Measurements from ENCODE around the gene CCDC185.

CCDC185 gene

DNA sequence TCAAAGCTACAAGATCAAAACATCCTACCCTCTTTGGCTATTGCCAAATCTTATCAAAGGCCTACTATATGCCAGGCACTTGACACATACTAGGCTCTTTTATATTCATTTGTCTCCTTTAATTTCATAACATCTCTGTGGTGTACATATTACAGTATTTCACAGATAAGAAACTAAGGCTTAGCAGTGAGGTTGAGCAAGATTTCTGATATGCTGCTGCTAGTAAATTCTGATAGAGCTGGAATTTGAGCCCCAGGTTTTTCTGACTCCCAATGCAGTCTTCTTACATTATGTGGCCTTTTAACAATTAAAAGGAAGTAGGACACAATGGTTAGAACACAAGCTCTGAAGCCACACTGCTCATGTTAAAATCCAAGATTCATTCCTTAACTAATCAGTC, 16.8 kb downstream of the CCDC185 start:
- Histone ChIP-seq H3K36me3 (ENCODE audit: insufficient read depth, low read length) (no peaks in the 10 kb centered on the region), H3K9ac (ENCODE audit: low read depth, low read length) (no peak overlapping the region), H3K4me1 (ENCODE audit: insufficient read depth, low read length) (no peaks in the 10 kb centered on the region), H3K9me3 (ENCODE audit: control insufficient read depth, insufficient read depth, low read length) (no peaks in the 10 kb centered on the region; the same call in 1 of the 2 replicates)

DNA sequence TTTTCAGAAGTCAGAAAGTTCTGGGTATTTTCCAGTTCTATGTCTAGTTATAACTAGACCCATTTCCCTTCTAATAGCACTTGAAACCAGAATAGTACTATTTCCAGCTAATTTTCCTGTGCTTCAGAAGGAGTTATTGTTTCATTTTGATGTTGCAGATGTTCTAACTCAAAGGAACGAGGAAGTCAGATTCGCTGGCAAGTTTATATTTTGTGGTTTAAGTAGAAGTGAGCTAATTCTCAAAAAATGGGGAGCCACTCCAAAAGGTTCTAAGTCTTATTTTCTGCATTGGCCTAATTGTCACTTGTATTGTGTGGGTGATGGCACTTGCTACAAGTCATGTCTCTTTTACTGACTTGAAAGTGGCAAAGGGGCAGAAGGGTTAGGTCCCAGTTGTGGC, 18.1 kb downstream of the CCDC185 start:
- Histone ChIP-seq H3K9ac (ENCODE audit: low read depth, low read length) (no peak overlapping the region), H3K4me1 (ENCODE audit: insufficient read depth, low read length) (no peaks in the 10 kb centered on the region), H3K9me3 (ENCODE audit: control insufficient read depth, insufficient read depth, low read length) (no peaks in the 10 kb centered on the region; the same call in 1 of the 2 replicates), H3K36me3 (ENCODE audit: insufficient read depth, low read length) (no peaks in the 10 kb centered on the region)

DNA sequence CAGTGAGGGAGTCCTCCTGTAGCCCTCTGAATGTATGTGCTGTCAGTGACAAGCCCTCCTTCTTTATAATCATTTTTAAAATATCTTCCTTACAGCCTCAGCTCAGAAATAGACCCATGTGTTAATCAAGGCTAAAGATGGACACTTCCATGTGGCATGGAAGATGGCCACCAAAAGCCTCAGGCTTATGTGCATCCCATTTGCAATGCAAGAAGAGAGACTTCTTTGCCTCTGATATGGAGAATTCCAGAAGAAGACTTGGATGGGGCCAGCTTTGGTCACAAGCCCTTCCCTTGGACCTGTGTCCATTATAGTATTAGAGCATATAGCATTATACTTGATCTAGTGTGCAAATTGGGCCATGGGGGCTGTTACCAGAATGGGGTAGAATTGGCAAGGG, 18.5 kb downstream of the CCDC185 start:
- Histone ChIP-seq H3K36me3 (ENCODE audit: insufficient read depth, low read length) (no peaks in the 10 kb centered on the region), H3K9ac (ENCODE audit: low read depth, low read length) (no peak overlapping the region), H3K9me3 (ENCODE audit: control insufficient read depth, insufficient read depth, low read length) (no peaks in the 10 kb centered on the region; the same call in 1 of the 2 replicates), H3K4me1 (ENCODE audit: insufficient read depth, low read length) (no peaks in the 10 kb centered on the region)

DNA sequence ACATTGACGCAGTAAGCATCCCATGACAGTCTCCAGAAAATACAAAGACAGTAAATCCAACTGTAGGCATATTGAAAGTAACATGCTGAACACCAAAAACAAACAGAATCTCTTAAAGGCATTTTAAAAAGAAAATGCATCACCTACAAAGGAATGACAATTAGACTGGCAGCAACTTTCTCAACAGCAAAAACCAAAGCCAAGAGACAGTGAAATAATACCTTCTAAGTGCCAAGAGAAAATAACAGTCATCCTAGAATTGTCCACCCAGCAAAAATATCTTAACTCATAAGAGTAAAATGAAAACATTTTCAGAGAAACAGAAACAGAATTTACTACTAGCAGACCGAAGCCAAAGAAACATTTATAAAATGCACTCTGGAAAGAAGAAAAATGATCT, 20.0 kb downstream of the CCDC185 start:
- H3K9me3 ChIP-seq (ENCODE audit: control insufficient read depth, insufficient read depth, low read length) = no peaks in the 10 kb centered on the region; the same call in 1 of the 2 replicates
- no peaks in the 10 kb centered on the region for H3K36me3 ChIP-seq (ENCODE audit: insufficient read depth, low read length)
- H3K9ac ChIP-seq (ENCODE audit: low read depth, low read length) = no peak overlapping the region
- H3K4me1 ChIP-seq (ENCODE audit: insufficient read depth, low read length) = no peaks in the 10 kb centered on the region

DNA sequence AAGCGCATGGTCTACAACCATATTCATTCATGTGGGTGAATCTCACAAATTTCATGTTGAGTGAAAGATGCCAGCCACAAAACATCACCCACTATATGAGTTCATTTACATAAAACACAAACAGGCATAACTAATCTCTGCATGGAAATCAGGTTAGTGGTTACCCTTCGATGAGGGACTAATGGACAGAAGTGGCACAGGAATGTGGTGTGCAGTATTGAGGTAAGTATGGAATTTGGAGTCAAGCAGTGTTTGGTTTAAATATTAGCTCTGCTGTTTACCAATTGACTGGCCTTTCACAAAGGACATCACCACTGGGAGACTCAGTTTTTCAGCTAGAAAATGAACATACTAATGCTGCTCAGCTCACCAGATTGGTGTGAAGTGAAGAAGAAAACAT, 24.2 kb downstream of the CCDC185 start:
- H3K36me3 ChIP-seq (ENCODE audit: insufficient read depth, low read length) = no peaks in the 10 kb centered on the region
- no peaks in the 10 kb centered on the region for H3K4me1 ChIP-seq (ENCODE audit: insufficient read depth, low read length)
- no peak overlapping the region for H3K9ac ChIP-seq (ENCODE audit: low read depth, low read length)
- no peaks in the 10 kb centered on the region; the same call in 1 of the 2 replicates for H3K9me3 ChIP-seq (ENCODE audit: control insufficient read depth, insufficient read depth, low read length)

DNA sequence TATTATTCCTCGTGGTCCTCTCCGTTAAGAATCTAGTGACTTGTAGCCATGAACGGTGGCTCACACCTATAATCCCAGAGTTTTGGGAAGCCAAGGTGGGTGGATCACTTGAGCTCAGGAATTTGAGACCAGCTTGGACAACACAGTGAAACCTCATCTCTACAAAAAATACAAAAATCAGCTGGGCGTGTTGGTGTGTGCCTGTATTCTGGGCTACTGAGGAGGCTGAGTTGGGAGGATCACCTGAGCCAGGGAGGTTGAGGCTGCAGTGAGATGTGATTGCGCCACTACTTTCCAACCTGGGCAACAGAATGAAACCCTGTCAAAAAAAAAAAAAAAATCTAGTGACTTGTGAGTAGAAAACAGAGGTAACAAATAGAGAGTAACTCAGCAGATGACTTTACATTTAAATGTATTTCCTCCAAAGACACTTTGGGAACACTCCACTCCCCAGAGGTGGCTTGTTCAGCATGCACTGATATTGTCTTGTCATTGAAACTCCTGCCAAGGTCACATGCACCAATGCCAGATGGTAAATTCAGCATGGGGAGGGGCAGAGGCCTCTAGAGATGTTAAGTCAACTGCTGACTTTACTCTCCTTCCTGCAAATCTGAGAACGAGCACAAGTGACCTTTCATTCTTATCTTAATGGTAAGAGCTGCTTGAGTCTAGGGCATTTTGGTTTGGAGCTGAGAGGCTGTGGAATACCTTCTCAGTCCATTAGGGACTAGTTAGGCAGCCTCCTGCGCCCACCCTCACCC, 24.9 kb downstream of the CCDC185 start:
- Histone ChIP-seq H3K4me1 (ENCODE audit: insufficient read depth, low read length) (no peaks in the 10 kb centered on the region), H3K9me3 (ENCODE audit: control insufficient read depth, insufficient read depth, low read length) (no peaks in the 10 kb centered on the region; the same call in 1 of the 2 replicates), H3K36me3 (ENCODE audit: insufficient read depth, low read length) (no peaks in the 10 kb centered on the region), H3K9ac (ENCODE audit: low read depth, low read length) (no peak overlapping the region)

DNA sequence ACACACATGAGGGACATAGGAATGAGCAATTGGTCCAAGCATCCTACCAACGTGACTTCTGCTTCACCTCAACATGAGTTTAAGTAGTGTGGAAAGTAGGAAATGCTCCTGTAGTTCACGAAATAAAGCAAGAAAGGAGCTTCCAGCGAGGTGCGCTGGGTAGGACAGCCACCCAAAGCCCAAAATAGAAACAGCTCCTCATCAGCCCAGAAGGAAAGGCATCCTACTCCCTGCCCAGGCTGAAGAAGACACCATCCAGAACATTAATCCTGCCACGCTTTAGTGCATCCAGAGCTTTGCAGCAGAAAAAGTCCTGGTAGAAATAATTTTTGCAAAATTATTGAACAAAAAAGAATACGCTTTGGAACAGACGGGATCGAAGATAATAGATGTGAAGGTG, 25.9 kb downstream of the CCDC185 start:
- H3K36me3 ChIP-seq (ENCODE audit: insufficient read depth, low read length) = no peaks in the 10 kb centered on the region
- no peak overlapping the region for H3K9ac ChIP-seq (ENCODE audit: low read depth, low read length)
- H3K9me3 ChIP-seq (ENCODE audit: control insufficient read depth, insufficient read depth, low read length) = no peaks in the 10 kb centered on the region
- H3K4me1 ChIP-seq (ENCODE audit: insufficient read depth, low read length) = no peaks in the 10 kb centered on the region

DNA sequence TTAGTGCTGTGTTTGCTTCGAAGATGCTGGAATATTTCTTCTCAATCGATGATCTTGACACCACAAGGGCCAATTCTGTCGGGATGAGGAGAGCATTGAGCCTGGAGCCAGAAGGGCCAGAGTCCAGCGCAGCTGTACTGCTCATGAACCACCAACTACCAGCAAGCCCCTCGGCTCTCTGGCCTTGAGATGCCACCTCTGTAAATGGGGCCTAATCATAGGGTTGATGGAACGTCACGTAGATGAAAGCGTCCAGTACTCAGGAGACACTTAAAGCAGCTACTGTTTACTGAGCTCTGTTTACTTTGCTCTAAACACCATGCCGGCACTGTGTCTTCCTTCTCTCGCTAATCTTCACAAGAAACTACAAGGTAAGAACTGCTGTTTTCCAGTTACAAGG, 26.3 kb downstream of the CCDC185 start:
- H3K36me3 ChIP-seq (ENCODE audit: insufficient read depth, low read length) = no peaks in the 10 kb centered on the region
- H3K9ac ChIP-seq (ENCODE audit: low read depth, low read length) = no peak overlapping the region
- no peaks in the 10 kb centered on the region for H3K9me3 ChIP-seq (ENCODE audit: control insufficient read depth, insufficient read depth, low read length)
- H3K4me1 ChIP-seq (ENCODE audit: insufficient read depth, low read length) = no peaks in the 10 kb centered on the region

DNA sequence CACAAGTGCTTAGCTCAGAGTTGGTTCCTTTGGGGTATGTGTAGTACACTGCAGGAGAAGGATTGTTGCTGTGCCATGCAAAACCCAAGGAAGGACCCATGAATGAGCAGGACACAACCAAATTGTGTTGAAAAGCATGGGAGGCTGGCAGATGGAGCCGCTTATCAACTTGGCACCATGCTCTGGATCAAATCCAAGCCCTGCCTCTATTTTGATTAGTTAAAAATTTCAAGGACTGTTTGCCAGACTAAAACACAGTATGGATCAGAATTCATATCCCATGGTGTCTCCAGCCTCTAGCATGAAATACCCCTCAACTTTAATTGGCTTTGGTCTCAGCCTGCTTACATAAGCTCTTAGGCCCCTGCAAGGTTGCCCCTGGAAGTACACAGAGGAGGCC, 27.8 kb downstream of the CCDC185 start:
- H3K9me3 ChIP-seq (ENCODE audit: control insufficient read depth, insufficient read depth, low read length) = no peaks in the 10 kb centered on the region
- no peaks in the 10 kb centered on the region for H3K36me3 ChIP-seq (ENCODE audit: insufficient read depth, low read length)
- H3K9ac ChIP-seq (ENCODE audit: low read depth, low read length) = no peak overlapping the region
- no peaks in the 10 kb centered on the region for H3K4me1 ChIP-seq (ENCODE audit: insufficient read depth, low read length)

DNA sequence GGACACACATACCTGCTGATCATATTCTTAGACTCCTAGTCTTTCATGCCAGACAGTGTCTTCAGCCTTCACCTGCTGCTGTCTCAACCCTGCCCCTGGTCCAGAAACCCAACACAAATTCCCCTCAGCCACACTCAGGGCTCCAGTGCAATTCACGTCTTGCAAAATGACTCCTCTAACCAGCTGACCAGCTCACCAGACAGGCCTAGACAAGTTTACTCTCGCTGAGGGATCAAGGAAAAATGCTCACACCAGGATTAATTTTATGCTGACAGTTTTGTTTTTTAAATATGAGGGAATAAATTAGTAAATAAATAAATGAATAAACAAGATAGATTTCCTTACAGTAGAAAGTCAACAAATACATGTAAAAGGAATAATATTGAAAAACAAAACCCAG, 28.5 kb downstream of the CCDC185 start:
- no peak overlapping the region for H3K9ac ChIP-seq (ENCODE audit: low read depth, low read length)
- H3K4me1 ChIP-seq (ENCODE audit: insufficient read depth, low read length) = no peaks in the 10 kb centered on the region
- no peaks in the 10 kb centered on the region for H3K36me3 ChIP-seq (ENCODE audit: insufficient read depth, low read length)
- no peaks in the 10 kb centered on the region for H3K9me3 ChIP-seq (ENCODE audit: control insufficient read depth, insufficient read depth, low read length)

DNA sequence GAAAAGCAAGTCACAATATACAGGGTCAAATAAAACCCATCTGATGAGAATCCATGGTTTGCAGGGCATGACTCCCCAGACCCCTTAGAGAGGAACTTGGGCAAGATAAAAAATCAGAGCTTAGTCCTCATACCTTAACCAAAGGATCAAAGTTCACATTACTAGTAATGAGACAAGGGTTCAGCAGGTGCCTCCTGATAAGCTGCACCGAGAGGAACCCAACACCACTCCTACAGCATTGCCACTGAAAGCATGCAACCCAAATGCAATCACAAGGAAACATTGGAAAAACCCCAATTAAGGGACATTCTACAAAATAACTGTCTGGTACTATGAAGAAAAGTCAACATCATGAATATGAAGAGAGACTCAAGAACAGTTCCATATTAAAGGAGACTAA, 29.7 kb downstream of the CCDC185 start:
- no peak overlapping the region for H3K9ac ChIP-seq (ENCODE audit: low read depth, low read length)
- H3K9me3 ChIP-seq (ENCODE audit: control insufficient read depth, insufficient read depth, low read length) = no peaks in the 10 kb centered on the region
- H3K4me1 ChIP-seq (ENCODE audit: insufficient read depth, low read length) = no peaks in the 10 kb centered on the region
- H3K36me3 ChIP-seq (ENCODE audit: insufficient read depth, low read length) = no peaks in the 10 kb centered on the region

DNA sequence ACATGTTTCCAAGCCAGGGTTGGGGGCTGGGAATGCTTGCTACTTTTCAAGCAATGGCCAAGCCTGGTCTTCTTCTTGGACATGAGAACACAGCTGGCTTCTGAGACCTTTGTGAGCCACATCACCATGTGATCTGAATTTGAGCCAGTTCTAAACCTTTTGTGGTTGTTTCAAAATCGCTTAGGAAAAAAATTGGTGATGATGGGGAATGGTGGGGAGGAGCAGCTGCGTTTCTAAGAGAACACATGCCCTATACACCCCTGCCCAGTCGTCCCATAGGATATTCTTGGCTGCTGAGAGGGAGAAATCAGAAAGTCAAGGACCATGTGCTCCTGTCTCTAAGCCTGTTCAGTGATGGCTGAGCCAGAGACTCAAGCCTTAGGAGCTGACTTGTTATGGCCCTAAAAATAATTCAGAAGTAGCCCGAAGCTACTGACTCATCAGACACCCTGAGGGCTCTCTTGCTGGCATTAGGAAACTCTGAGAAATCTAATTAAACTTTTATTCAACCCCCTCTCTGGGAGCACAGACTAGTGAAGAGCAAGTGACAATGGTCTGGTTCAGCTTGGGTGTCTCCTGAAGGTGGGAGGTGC, 30.5 kb downstream of the CCDC185 start:
- Histone ChIP-seq H3K36me3 (ENCODE audit: insufficient read depth, low read length) (no peaks in the 10 kb centered on the region), H3K9ac (ENCODE audit: low read depth, low read length) (no peak overlapping the region), H3K4me1 (ENCODE audit: insufficient read depth, low read length) (no peaks in the 10 kb centered on the region), H3K9me3 (ENCODE audit: control insufficient read depth, insufficient read depth, low read length) (no peaks in the 10 kb centered on the region)

DNA sequence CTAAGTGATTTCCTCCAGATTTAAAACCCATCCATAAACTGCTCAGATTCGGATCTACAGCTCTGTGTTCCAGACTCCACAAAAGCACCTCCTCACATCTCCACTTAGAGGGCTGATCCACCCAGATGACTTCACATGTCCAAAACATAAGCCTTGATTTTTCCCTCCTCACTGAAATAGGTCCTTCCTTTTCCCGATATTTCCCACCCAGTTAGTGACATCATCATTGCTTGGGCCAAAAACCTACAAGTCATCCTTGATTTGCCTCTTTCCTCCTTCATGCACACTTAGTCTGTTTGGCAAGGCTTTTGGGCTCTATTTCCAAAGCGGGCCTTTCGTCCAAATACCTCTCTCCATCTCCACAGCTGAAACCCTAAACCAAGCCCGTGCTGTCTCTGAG, 32.3 kb downstream of the CCDC185 start:
- no peaks in the 10 kb centered on the region for H3K36me3 ChIP-seq (ENCODE audit: insufficient read depth, low read length)
- no peak overlapping the region for H3K9ac ChIP-seq (ENCODE audit: low read depth, low read length)
- H3K9me3 ChIP-seq (ENCODE audit: control insufficient read depth, insufficient read depth, low read length) = no peaks in the 10 kb centered on the region
- no peaks in the 10 kb centered on the region for H3K4me1 ChIP-seq (ENCODE audit: insufficient read depth, low read length)

DNA sequence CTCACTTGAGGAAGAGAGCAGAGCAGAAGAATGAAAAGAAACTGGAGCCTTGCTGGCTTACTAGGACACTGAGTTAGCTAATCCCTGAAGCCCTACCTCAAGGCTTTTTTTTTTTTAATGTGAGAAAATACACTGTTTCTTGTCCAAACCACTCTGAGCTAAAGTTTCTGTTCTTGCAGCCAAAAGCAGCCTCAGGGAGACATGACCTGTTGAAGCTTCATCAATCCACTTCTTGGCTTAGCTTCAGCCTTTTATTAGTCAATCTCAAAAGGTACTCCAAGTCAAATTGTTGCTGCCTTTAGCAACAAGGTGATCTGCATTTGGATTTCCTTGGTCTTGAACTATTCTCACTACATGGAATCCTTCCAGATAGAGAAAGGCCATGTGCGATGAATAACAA, 33.7 kb downstream of the CCDC185 start:
- Histone ChIP-seq H3K36me3 (ENCODE audit: insufficient read depth, low read length) (no peaks in the 10 kb centered on the region), H3K4me1 (ENCODE audit: insufficient read depth, low read length) (no peaks in the 10 kb centered on the region), H3K9me3 (ENCODE audit: control insufficient read depth, insufficient read depth, low read length) (no peaks in the 10 kb centered on the region), H3K9ac (ENCODE audit: low read depth, low read length) (no peak overlapping the region)

DNA sequence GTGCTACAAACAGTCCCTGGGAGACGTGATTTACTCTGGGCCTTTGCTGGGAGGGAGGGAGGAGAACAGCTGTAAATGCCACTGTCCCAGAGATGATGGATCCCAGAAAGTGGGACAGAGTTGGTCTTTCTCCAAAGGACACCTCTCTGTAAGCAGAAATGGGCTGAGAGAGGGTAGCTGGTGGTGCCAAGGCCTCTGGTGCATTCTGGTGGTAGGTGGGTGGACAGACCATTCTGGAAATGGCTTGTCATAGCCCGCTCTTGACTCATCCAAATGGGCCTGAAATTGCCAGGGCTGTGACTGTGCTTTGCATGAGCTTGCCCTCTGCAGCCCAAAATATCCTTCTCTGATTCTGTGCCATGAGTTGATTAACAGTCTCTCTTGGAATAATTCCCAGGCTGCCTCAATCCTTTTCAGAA, 36.1 kb downstream of the CCDC185 start:
- Histone ChIP-seq H3K9me3 (ENCODE audit: control insufficient read depth, insufficient read depth, low read length) (no peaks in the 10 kb centered on the region), H3K36me3 (ENCODE audit: insufficient read depth, low read length) (no peaks in the 10 kb centered on the region), H3K4me1 (ENCODE audit: insufficient read depth, low read length) (no peaks in the 10 kb centered on the region), H3K9ac (ENCODE audit: low read depth, low read length) (no peak overlapping the region)

Data from ES-I3 (cell line).